RWPE2 (cell line): ENCODE results near the gene UTP11.
"Not testable (repeated sequence)": the region's sequence is repeated elsewhere in the genome, so short reads cannot be mapped to it uniquely, and the experiment has no call there.

ENCODE experiments used
- ATAC-seq: fragments of 200-7000 bp; cut with Tn5 transposase; 3 replicates; pipeline ENCODE4 v1.9.1; 2021; ENCODE audit warnings: low read depth
- DNase-seq: peaks from one replicate; pipeline ENCODE4 v3.0.0-alpha.2; 2020; ENCODE audit warnings: low spot score
- H3K27ac ChIP-seq: fragments of 450-650 bp; 2 replicates; pipeline ENCODE4 v1.5.1; 2017; ENCODE audit warnings: mild to moderate bottlenecking; ENCODE audit not compliant: poor library complexity, severe bottlenecking
- H3K27me3 ChIP-seq: fragments of 250-450 bp; sonication (Bioruptor Pico); 2 replicates; pipeline ENCODE4 v1.5.1; 2021; ENCODE audit warnings: mild to moderate bottlenecking, moderate library complexity; ENCODE audit not compliant: insufficient read depth, poor library complexity, severe bottlenecking
- H3K36me3 ChIP-seq: fragments of 250-450 bp; sonication (Bioruptor Pico); 2 replicates; pipeline ENCODE4 v1.5.1; 2020; ENCODE audit warnings: low read depth, mild to moderate bottlenecking, moderate library complexity
- H3K4me1 ChIP-seq: fragments of 250-450 bp; sonication (Bioruptor Pico); 2 replicates; pipeline ENCODE4 v1.5.1; 2021; ENCODE audit warnings: mild to moderate bottlenecking, moderate library complexity; ENCODE audit not compliant: insufficient read depth, poor library complexity, severe bottlenecking
- H3K4me3 ChIP-seq: fragments of 250-450 bp; sonication (Bioruptor Pico); 2 replicates; pipeline ENCODE4 v1.5.1; 2021; ENCODE audit warnings: mild to moderate bottlenecking, moderate library complexity; ENCODE audit not compliant: severe bottlenecking
- H3K9me3 ChIP-seq: fragments of 250-450 bp; sonication (Bioruptor Pico); 2 replicates; pipeline ENCODE4 v1.5.1; 2021; ENCODE audit warnings: mild to moderate bottlenecking, moderate library complexity; ENCODE audit not compliant: severe bottlenecking
- CTCF ChIP-seq: fragments of 450-650 bp; IDR thresholded peaks from one replicate; pipeline ENCODE4 v1.5.1; 2017; ENCODE audit warnings: mild to moderate bottlenecking, moderate library complexity; ENCODE audit not compliant: poor library complexity, severe bottlenecking

The UTP11 gene

GRCh38 chr1:38029685-38030511 lies 17.4 kb downstream of the UTP11 start:
- Histone ChIP-seq H3K27ac (peak overlapping the region; percentile 90), H3K9me3 (no peaks in the 10 kb centered on the region), H3K27me3 (no peaks in the 10 kb centered on the region), H3K4me1 (peaks cover 48% of the 10 kb centered on the region), H3K4me3 (no peak overlapping the region), H3K36me3 (peaks cover 14% of the 10 kb centered on the region)
- TF ChIP-seq CTCF = no peak
- ATAC-seq (peak; percentile 69), DNase-seq (peak; percentile 84)

GRCh38 chr1:38030596-38031512 lies 18.3 kb downstream of the UTP11 start:
- no peaks in the 10 kb centered on the region for H3K27me3 ChIP-seq
- DNase-seq (no peak), ATAC-seq (no peak)
- H3K4me1 ChIP-seq = peaks cover 41% of the 10 kb centered on the region
- no peak for TF ChIP-seq CTCF
- H3K36me3 ChIP-seq = peaks cover 5% of the 10 kb centered on the region
- no peak overlapping the region for H3K4me3 ChIP-seq
- no peaks in the 10 kb centered on the region for H3K9me3 ChIP-seq
- peak overlapping the region; percentile 90 for H3K27ac ChIP-seq

GRCh38 chr1:38031513-38031866 lies 19.0 kb downstream of the UTP11 start:
- no peak for DNase-seq
- Histone ChIP-seq H3K27me3 (no peaks in the 10 kb centered on the region), H3K36me3 (no peaks in the 10 kb centered on the region), H3K9me3 (no peaks in the 10 kb centered on the region), H3K27ac (no peak overlapping the region), H3K4me3 (no peak overlapping the region), H3K4me1 (peaks cover 41% of the 10 kb centered on the region)
- no peak for ATAC-seq
- no peak for TF ChIP-seq CTCF

- H3K36me3 ChIP-seq, DNase-seq, H3K27me3 ChIP-seq, H3K4me3 ChIP-seq, ATAC-seq, H3K27ac ChIP-seq, H3K9me3 ChIP-seq: not testable (repeated sequence)
- peaks cover 29% of the 10 kb centered on the region for H3K4me1 ChIP-seq
Measured at GRCh38 chr1:38032992-38033391, 20.5 kb downstream of the UTP11 start.

- TF ChIP-seq CTCF = no peak
- H3K4me3 ChIP-seq = no peak overlapping the region
Measured at GRCh38 chr1:38034871-38035270, 22.3 kb downstream of the UTP11 start.

More at GRCh38 chr1:38034871-38035270, 22.3 kb downstream of the UTP11 start:
- H3K27ac ChIP-seq = no peak overlapping the region
- H3K27me3 ChIP-seq = no peaks in the 10 kb centered on the region
- ATAC-seq = no peak
- no peak for DNase-seq
- no peaks in the 10 kb centered on the region for H3K36me3 ChIP-seq
- H3K9me3 ChIP-seq = no peaks in the 10 kb centered on the region
- H3K4me1 ChIP-seq = peaks cover 10% of the 10 kb centered on the region
